AG09319 (cell line): Measurements from ENCODE around the gene SPTY2D1.

Source experiments
- DNase-seq: peaks from one replicate; pipeline ENCODE4 v3.0.0-alpha.2; 2010; ENCODE audit warnings: low read depth; ENCODE audit errors: extremely low read depth
- CTCF ChIP-seq: IDR thresholded peaks from 2 replicates; pipeline ENCODE4 v1.5.1; 2011; ENCODE audit warnings: low read depth, mild to moderate bottlenecking, inconsistent platforms, low read length, moderate library complexity

Gene SPTY2D1

DNA sequence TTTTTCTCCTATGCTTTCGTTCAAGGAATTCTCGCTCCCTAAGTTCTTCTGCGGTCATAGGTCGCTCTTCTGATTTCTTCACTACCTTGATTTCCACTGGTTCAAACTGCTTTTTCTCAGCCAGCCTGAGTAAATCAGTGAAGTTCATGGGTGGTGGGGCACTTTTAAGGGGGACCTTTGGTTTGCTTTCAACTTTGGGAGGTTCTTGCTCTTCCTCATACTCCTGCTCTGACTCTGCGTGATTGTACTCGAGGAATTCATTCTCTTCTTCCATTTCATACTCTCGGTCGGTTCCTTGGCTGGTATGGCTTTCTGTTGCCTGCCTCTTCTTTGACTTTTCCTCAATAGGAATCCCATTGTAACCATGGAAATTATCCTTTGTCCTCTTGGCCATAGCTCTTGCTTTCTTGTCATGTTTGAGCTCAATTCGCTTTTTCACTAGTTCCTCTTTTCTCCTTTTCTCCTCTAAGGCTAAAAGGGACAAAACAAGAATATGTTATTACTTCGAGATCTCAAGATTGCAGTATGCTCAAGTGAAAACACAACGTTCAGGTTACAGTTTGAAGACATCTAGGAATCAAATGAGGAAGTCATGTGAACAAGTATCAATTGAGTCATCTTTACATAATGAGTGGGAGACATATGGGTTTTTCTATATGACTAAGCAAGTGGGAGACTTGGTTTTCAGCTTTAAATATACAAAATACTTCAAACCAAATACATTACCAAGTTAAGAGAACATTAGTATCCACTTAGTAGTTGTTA lies 18.3 kb downstream of the SPTY2D1 start:
- no peak for DNase-seq
- no peak for TF ChIP-seq CTCF

DNA sequence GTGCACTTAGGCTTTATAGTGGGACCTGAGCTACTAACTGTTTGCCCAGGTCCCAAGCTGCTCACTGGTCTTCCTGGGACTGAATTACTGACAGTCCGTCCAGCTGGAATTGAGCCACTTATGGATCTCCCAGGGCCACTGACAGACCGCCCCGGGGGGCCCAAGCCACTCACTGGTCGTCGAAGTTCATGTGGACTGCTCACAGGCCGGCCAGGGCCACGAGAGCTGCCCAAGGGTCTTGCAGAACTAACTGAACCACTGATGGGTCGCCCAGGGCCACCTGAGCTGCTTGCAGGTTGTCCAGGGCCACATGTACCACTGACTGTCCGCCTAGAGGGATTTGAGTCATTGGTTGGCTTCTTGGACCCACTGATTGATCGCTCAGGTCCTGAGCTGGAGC lies 19.5 kb downstream of the SPTY2D1 start:
- no peak for TF ChIP-seq CTCF
- DNase-seq = no peak

DNA sequence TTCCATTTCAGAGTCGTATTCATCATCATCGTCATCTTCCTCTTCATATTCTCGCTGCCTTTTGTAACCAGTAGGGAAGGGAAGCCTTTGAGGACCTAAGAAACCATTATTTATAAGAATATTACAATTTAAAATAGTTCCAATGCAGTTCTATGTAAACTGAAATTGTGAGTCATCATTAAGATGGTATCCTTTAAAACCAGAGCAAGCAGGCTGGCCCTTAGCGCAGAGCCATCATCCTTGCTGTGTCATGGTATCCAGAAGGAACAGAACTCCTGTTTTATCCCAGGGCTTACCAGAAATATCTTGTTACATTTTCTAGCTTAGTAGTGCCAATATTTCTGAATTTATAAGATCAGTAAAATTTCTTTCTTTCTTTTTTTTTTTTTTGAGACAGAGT lies 21.7 kb downstream of the SPTY2D1 start:
- no peak for DNase-seq
- no peak for TF ChIP-seq CTCF

GRCh38 chr11:18611196-18611595 lies 22.9 kb downstream of the SPTY2D1 start:
- DNase-seq = no peak
- TF ChIP-seq CTCF = no peak

- no peak for DNase-seq
- TF ChIP-seq CTCF = no peak
Measured at GRCh38 chr11:18608376-18608775, 25.8 kb downstream of the SPTY2D1 start.

- TF ChIP-seq CTCF = no peak
- DNase-seq = no peak
Measured at GRCh38 chr11:18600915-18601569, 33.1 kb downstream of the SPTY2D1 start.

- no peak for TF ChIP-seq CTCF
- DNase-seq = no peak
Measured at GRCh38 chr11:18599739-18600230, 34.4 kb downstream of the SPTY2D1 start, which contains the start of gene MISFA. TSS of gene MISFA (plus strand) at chr11:18599789. CDS start at chr11:18599929, 140 bp downstream.
